ENCODE measurements around the gene TAPBP.
"Not testable (repeated sequence)": the region's sequence is repeated elsewhere in the genome, so short reads cannot be mapped to it uniquely, and the experiment has no call there.

Gene TAPBP

DNA sequence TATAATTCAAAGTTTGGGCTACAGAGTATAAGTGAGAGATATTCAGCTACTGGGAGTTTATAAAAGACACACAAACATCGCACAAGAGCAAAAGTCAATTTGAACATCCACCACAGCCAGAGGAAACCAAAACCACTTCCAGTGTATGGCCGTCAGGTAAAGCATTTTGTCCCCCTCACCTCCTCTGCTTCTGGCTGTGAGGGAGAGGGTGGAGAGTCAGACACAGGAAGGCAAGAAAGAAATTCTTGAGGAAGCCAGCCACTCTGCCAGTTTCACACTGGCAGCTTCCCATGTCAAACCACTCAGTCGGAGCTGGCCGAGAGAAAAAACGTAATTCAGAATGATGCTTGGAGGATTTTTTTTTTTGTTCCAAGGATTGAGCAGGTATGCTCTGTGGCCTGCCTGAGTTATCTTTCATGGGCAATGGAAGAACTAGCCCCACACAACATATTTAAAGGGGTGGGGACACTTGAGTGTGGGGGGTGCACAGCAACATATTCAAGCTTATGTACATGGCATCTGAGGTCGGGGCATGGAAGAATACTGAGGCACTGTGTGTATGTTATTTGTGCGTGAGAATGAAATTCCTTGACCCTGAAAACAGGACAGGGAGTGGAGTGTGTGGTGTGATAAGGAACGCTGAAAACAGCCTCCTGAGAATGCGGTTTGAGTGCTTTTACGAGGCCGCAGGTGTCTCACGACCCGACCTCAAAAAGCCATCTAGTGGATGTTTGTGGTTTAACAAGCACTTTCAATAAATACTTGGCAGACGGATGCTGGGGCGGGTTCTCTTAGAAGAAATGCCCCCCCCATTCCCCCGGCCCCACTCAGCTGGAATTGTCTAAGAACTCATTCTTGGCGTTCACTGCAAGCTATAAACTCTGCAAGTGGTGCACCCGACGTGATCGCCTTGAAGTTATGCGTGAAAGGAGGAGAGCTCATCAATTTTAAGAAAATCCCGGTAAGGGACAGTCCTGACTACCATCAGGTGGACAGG, 31.1 kb upstream of the TAPBP start:
- WGBS, 2 donors (ENCODE audit: extremely low coverage in 2 of 2, insufficient read length in 2 of 2, insufficient replicate concordance in 1 of 2) = no CpG with 5 or more reads among the region's 22 CpGs

DNA sequence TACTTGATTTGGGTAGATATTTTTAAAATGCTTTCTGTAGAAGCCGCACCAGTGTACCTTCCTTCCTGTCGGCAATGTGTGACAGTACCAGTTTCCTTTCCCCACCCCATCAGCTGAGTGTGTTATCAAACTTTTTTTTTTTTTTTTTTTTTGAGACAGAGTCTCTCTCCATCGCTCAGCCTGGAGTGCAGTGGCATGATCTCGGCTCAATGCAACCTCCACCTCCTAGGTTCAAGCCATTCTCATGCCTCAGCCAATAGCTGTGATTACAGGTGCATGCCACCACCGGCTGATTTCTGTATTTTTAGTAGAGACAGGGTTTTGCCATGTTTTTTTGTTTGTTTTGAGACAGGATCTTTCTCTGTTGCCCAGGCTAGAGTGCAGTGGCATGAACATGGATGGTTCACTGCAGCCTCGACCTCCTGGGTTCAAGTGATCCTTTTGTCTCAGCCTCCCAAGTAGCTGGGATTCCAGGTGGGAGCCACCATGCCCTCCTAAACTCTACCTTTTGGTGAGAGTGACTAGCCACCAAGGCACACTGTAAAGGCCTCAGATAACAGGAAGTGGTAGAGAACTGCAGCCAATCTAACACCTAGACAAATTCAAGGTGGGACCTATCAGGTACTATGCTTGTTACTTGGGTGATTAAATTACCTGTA, 30.2 kb upstream of the TAPBP start:
- H3K9ac ChIP-seq (ENCODE audit: low read depth, low read length, poor library complexity) = no peak overlapping the region
- H3K36me3 ChIP-seq (replicated peaks in 1 of 2; ENCODE audit: control insufficient read depth in 2 of 2, insufficient read depth in 2 of 2, low read length in 2 of 2) = no peaks in the 10 kb centered on the region
- H3K4ac ChIP-seq (ENCODE audit: low read length) = no peak overlapping the region
- no peak overlapping the region for H4K8ac ChIP-seq (ENCODE audit: low read depth, low read length)
- no peak overlapping the region for H2BK120ac ChIP-seq (ENCODE audit: low read depth, low read length)
- no peaks in the 10 kb centered on the region for H3K79me1 ChIP-seq (ENCODE audit: low read depth, low read length)
- H3K14ac ChIP-seq (ENCODE audit: low read length) = no peak overlapping the region
- no peak overlapping the region for H2AFZ ChIP-seq (ENCODE audit: low read length)
- no peak overlapping the region for H2BK15ac ChIP-seq (ENCODE audit: low read length)
- H3K27me3 ChIP-seq (ENCODE audit: control insufficient read depth in 3 of 3, insufficient read depth in 3 of 3, low read depth in 1 of 3, low read length in 3 of 3) = peaks cover 0 to 29% (median 0%) of the 10 kb centered on the region in 3 experiments
- no peak overlapping the region for H2AK5ac ChIP-seq (ENCODE audit: low read depth, low read length)
- no peak overlapping the region for H2BK12ac ChIP-seq (ENCODE audit: low read length)
- no peak overlapping the region for H3K4me3 ChIP-seq (ENCODE audit: low read length in 2 of 2)
- no peak overlapping the region for H2BK5ac ChIP-seq (ENCODE audit: low read length)
- no peak overlapping the region for H3K4me2 ChIP-seq (ENCODE audit: insufficient read depth, low read length, poor library complexity, severe bottlenecking)
- DNase-seq (ENCODE audit: low spot score) = no peak
- H4K91ac ChIP-seq (ENCODE audit: low read depth, low read length, poor library complexity) = no peak overlapping the region
- H3K23ac ChIP-seq (ENCODE audit: low read depth, low read length, poor library complexity) = no peak overlapping the region
- no peaks in the 10 kb centered on the region for H3K4me1 ChIP-seq (ENCODE audit: control insufficient read depth in 2 of 2, insufficient read depth in 1 of 2, low read depth in 1 of 2, low read length in 2 of 2)
- H3K9me3 ChIP-seq (replicated peaks in 1 of 2; ENCODE audit: control insufficient read depth in 2 of 2, insufficient read depth in 1 of 2, low read depth in 1 of 2, low read length in 2 of 2) = no peaks in the 10 kb centered on the region
- no CpG with 5 or more reads among the region's 6 CpGs for WGBS, 2 donors (ENCODE audit: extremely low coverage in 2 of 2, insufficient read length in 2 of 2, insufficient replicate concordance in 1 of 2)
- H3K18ac ChIP-seq (ENCODE audit: low read length) = no peak overlapping the region
- H3K27ac ChIP-seq (replicated peaks; ENCODE audit: low read length) = no peak overlapping the region

More for the DNA sequence above, 31.1 kb upstream of the TAPBP start:
- no peak overlapping the region for H3K4me3 ChIP-seq (ENCODE audit: low read length in 2 of 2)
- DNase-seq (ENCODE audit: low spot score) = peak; percentile 63
- H3K9ac ChIP-seq (ENCODE audit: low read depth, low read length, poor library complexity) = no peak overlapping the region
- H3K9me3 ChIP-seq (replicated peaks in 1 of 2; ENCODE audit: control insufficient read depth in 2 of 2, insufficient read depth in 1 of 2, low read depth in 1 of 2, low read length in 2 of 2) = no peaks in the 10 kb centered on the region
- H4K8ac ChIP-seq (ENCODE audit: low read depth, low read length) = no peak overlapping the region
- no peak overlapping the region for H2BK15ac ChIP-seq (ENCODE audit: low read length)
- no peaks in the 10 kb centered on the region for H3K36me3 ChIP-seq (replicated peaks in 1 of 2; ENCODE audit: control insufficient read depth in 2 of 2, insufficient read depth in 2 of 2, low read length in 2 of 2)
- peaks cover 0 to 36% (median 0%) of the 10 kb centered on the region in 3 experiments for H3K27me3 ChIP-seq (ENCODE audit: control insufficient read depth in 3 of 3, insufficient read depth in 3 of 3, low read depth in 1 of 3, low read length in 3 of 3)
- no peak overlapping the region for H3K18ac ChIP-seq (ENCODE audit: low read length)
- no peak overlapping the region for H2BK5ac ChIP-seq (ENCODE audit: low read length)
- no peak overlapping the region for H3K4ac ChIP-seq (ENCODE audit: low read length)
- H4K91ac ChIP-seq (ENCODE audit: low read depth, low read length, poor library complexity) = no peak overlapping the region
- peak overlapping the region; percentile 73 for H2AFZ ChIP-seq (ENCODE audit: low read length)
- no peak overlapping the region for H2BK120ac ChIP-seq (ENCODE audit: low read depth, low read length)
- H2BK12ac ChIP-seq (ENCODE audit: low read length) = no peak overlapping the region
- H2AK5ac ChIP-seq (ENCODE audit: low read depth, low read length) = no peak overlapping the region
- no peaks in the 10 kb centered on the region for H3K4me1 ChIP-seq (ENCODE audit: control insufficient read depth in 2 of 2, insufficient read depth in 1 of 2, low read depth in 1 of 2, low read length in 2 of 2)
- H3K14ac ChIP-seq (ENCODE audit: low read length) = no peak overlapping the region
- H3K27ac ChIP-seq (replicated peaks; ENCODE audit: low read length) = no peak overlapping the region
- H3K23ac ChIP-seq (ENCODE audit: low read depth, low read length, poor library complexity) = no peak overlapping the region
- H3K79me1 ChIP-seq (ENCODE audit: low read depth, low read length) = no peaks in the 10 kb centered on the region
- no peak overlapping the region for H3K4me2 ChIP-seq (ENCODE audit: insufficient read depth, low read length, poor library complexity, severe bottlenecking)

DNA sequence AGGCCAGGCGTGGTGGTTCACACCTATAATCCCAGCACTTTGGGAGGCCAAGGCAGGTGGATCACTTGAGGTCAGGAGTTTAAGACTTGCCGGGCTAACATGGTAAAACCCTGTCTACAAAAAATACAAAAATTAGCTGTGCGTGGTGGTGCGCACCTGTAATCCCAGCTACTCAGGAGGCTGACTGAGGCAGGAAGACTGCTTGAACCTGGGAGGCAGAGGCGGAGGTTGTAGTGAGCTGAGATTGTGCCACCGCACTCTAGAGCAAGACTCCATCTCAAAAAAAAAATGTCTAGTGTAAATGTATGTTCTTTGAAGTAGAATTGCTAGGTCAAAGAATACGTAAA, 29.7 kb upstream of the TAPBP start:
- H4K91ac ChIP-seq (ENCODE audit: low read depth, low read length, poor library complexity); H3K18ac ChIP-seq (ENCODE audit: low read length): not testable (repeated sequence)

DNA sequence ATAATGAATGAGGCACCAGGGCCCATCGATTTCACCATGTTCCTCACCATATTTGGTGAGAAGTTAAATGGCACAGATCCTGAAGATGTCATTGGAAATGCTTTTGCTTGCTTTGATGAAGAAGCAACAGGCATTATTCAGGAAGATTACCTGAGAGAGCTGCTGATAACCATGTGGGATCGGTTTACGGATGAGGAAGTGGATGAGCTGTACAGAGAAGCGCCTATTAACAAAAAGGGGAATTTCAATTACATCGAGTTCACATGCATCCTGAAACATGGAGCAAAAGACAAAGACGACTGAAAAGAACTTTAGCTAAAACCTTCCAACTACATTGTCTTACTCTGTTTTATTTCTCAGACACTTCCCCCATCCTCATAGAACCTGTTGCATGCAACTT, 25.3 kb upstream of the TAPBP start:
- H2BK12ac ChIP-seq (ENCODE audit: low read length) = no peak overlapping the region
- H3K4me3 ChIP-seq (ENCODE audit: low read length in 2 of 2) = no peak overlapping the region
- no peak overlapping the region for H3K9ac ChIP-seq (ENCODE audit: low read depth, low read length, poor library complexity)
- H3K23ac ChIP-seq (ENCODE audit: low read depth, low read length, poor library complexity) = no peak overlapping the region
- H3K4me2 ChIP-seq (ENCODE audit: insufficient read depth, low read length, poor library complexity, severe bottlenecking) = no peak overlapping the region
- H3K27me3 ChIP-seq (ENCODE audit: control insufficient read depth in 3 of 3, insufficient read depth in 3 of 3, low read depth in 1 of 3, low read length in 3 of 3) = peaks cover 0 to 5% (median 0%) of the 10 kb centered on the region in 3 experiments
- no peak overlapping the region for H2AK5ac ChIP-seq (ENCODE audit: low read depth, low read length)
- H2BK120ac ChIP-seq (ENCODE audit: low read depth, low read length) = no peak overlapping the region
- no peak overlapping the region for H3K4ac ChIP-seq (ENCODE audit: low read length)
- H2AFZ ChIP-seq (ENCODE audit: low read length) = no peak overlapping the region
- no peak overlapping the region for H3K14ac ChIP-seq (ENCODE audit: low read length)
- no peak overlapping the region for H4K8ac ChIP-seq (ENCODE audit: low read depth, low read length)
- no peaks in the 10 kb centered on the region for H3K9me3 ChIP-seq (replicated peaks in 1 of 2; ENCODE audit: control insufficient read depth in 2 of 2, insufficient read depth in 1 of 2, low read depth in 1 of 2, low read length in 2 of 2)
- H4K91ac ChIP-seq (ENCODE audit: low read depth, low read length, poor library complexity) = no peak overlapping the region
- no peaks in the 10 kb centered on the region for H3K4me1 ChIP-seq (ENCODE audit: control insufficient read depth in 2 of 2, insufficient read depth in 1 of 2, low read depth in 1 of 2, low read length in 2 of 2)
- no peak overlapping the region for H2BK5ac ChIP-seq (ENCODE audit: low read length)
- H3K79me1 ChIP-seq (ENCODE audit: low read depth, low read length) = no peaks in the 10 kb centered on the region
- DNase-seq (ENCODE audit: low spot score) = no peak
- no peak overlapping the region for H3K27ac ChIP-seq (replicated peaks; ENCODE audit: low read length)
- no CpG with 5 or more reads among the region's 6 CpGs for WGBS, 2 donors (ENCODE audit: extremely low coverage in 2 of 2, insufficient read length in 2 of 2, insufficient replicate concordance in 1 of 2)
- H3K18ac ChIP-seq (ENCODE audit: low read length) = no peak overlapping the region
- no peaks in the 10 kb centered on the region for H3K36me3 ChIP-seq (replicated peaks in 1 of 2; ENCODE audit: control insufficient read depth in 2 of 2, insufficient read depth in 2 of 2, low read length in 2 of 2)
- H2BK15ac ChIP-seq (ENCODE audit: low read length) = no peak overlapping the region

More for the DNA sequence above, 29.7 kb upstream of the TAPBP start:
- not testable (repeated sequence) for H3K4me1 ChIP-seq (ENCODE audit: control insufficient read depth in 2 of 2, insufficient read depth in 1 of 2, low read depth in 1 of 2, low read length in 2 of 2); H3K23ac ChIP-seq (ENCODE audit: low read depth, low read length, poor library complexity); H2AK5ac ChIP-seq (ENCODE audit: low read depth, low read length); DNase-seq (ENCODE audit: low spot score); H3K36me3 ChIP-seq (replicated peaks in 1 of 2; ENCODE audit: control insufficient read depth in 2 of 2, insufficient read depth in 2 of 2, low read length in 2 of 2); H3K4me2 ChIP-seq (ENCODE audit: insufficient read depth, low read length, poor library complexity, severe bottlenecking); H3K27ac ChIP-seq (replicated peaks; ENCODE audit: low read length); H2BK5ac ChIP-seq (ENCODE audit: low read length); H2AFZ ChIP-seq (ENCODE audit: low read length); H3K4me3 ChIP-seq (ENCODE audit: low read length in 2 of 2); H2BK120ac ChIP-seq (ENCODE audit: low read depth, low read length); H2BK12ac ChIP-seq (ENCODE audit: low read length); H3K4ac ChIP-seq (ENCODE audit: low read length); H3K79me1 ChIP-seq (ENCODE audit: low read depth, low read length); H3K9me3 ChIP-seq (replicated peaks in 1 of 2; ENCODE audit: control insufficient read depth in 2 of 2, insufficient read depth in 1 of 2, low read depth in 1 of 2, low read length in 2 of 2); H2BK15ac ChIP-seq (ENCODE audit: low read length); H3K14ac ChIP-seq (ENCODE audit: low read length); H3K9ac ChIP-seq (ENCODE audit: low read depth, low read length, poor library complexity); H4K8ac ChIP-seq (ENCODE audit: low read depth, low read length)
- no CpG with 5 or more reads among the region's 7 CpGs for WGBS, 2 donors (ENCODE audit: extremely low coverage in 2 of 2, insufficient read length in 2 of 2, insufficient replicate concordance in 1 of 2)
- H3K27me3 ChIP-seq (ENCODE audit: control insufficient read depth in 3 of 3, insufficient read depth in 3 of 3, low read depth in 1 of 3, low read length in 3 of 3) = peaks cover 0 to 27% (median 0%) of the 10 kb centered on the region in 3 experiments

All from neuronal stem cell (in vitro differentiated cells).